ENCODE measurements around the gene SEMA3G. TPM values are rescaled to one million over a fixed set of nuclear protein-coding genes. Genes with fewer than 3 reads are reported as not detected.

Gene SEMA3G
- polyA plus RNA-seq, 1 donor (not counting 4 experiments of a cell fraction or from before 2014, with no cell fraction given): 0.07 TPM

DNA sequence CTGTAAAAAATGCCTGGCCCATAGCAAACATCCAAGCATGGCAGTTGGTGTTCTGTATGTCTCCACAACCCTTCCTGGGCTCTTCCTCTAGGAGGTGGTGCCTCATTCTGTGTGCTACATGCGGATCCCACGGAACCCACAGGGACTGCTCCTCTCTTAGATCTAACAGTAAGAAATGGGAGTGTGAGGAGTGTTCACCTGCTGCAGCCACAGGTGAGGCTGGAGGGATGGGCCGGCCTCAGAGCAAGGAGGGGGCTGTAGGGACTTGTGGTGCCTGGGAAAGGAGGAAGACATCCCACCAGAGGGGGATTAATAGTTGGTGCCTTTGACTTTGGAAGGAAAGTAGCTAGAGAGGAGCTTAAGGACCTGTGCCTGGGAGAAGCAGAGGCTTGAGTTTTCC is 22.2 kb downstream of the SEMA3G start:
- Histone ChIP-seq H3K9me3 (ENCODE audit: control insufficient read depth, low read depth, low read length) (no peaks in the 10 kb centered on the region), H3K9ac (ENCODE audit: control insufficient read depth, extremely low read depth, insufficient read depth, low read length) (no peak overlapping the region), H3K27me3 (ENCODE audit: control insufficient read depth, extremely low read depth, insufficient read depth, low read length) (no peaks in the 10 kb centered on the region), H3K4me2 (ENCODE audit: control insufficient read depth, extremely low read depth, insufficient read depth, low read depth, low read length) (no peak overlapping the region), H3K36me3 (ENCODE audit: control insufficient read depth in 2 of 2, extremely low read depth in 1 of 2, insufficient read depth in 2 of 2, low read length in 2 of 2) (peaks cover 1 to 4% of the 10 kb centered on the region in 2 experiments), H3K79me2 (ENCODE audit: control insufficient read depth, insufficient read depth, low read length) (no peaks in the 10 kb centered on the region), H2AFZ (ENCODE audit: control insufficient read depth, low read length) (no peak overlapping the region), H3K27ac (ENCODE audit: control insufficient read depth, insufficient read depth, low read length) (no peak overlapping the region), H3K4me1 (ENCODE audit: control insufficient read depth, extremely low read depth, insufficient read depth, low read length) (no peaks in the 10 kb centered on the region), H3K4me3 (ENCODE audit: control insufficient read depth in 2 of 3, extremely low read depth in 1 of 3, insufficient read depth in 2 of 3, low read depth in 1 of 3, low read length in 3 of 3) (no peak overlapping the region), H3K9me1 (ENCODE audit: control insufficient read depth, extremely low read depth, insufficient read depth, low read length) (no peaks in the 10 kb centered on the region), H4K20me1 (ENCODE audit: control insufficient read depth, extremely low read depth, insufficient read depth, low read length) (no peaks in the 10 kb centered on the region)
- dilution Hi-C loops (cut with MboI; ENCODE audit: extremely low pct_ligation_motif_present, low sequenced_read_pairs): no loop called here
- FAIRE-seq (no peak), DNase-seq (ENCODE audit: low read depth, low spot score) (no peak)
- TF ChIP-seq EZH2 (IDR thresholded peaks at IDR 0.05; ENCODE audit: low read length): no peak
- TF ChIP-seq, protein P1, sequence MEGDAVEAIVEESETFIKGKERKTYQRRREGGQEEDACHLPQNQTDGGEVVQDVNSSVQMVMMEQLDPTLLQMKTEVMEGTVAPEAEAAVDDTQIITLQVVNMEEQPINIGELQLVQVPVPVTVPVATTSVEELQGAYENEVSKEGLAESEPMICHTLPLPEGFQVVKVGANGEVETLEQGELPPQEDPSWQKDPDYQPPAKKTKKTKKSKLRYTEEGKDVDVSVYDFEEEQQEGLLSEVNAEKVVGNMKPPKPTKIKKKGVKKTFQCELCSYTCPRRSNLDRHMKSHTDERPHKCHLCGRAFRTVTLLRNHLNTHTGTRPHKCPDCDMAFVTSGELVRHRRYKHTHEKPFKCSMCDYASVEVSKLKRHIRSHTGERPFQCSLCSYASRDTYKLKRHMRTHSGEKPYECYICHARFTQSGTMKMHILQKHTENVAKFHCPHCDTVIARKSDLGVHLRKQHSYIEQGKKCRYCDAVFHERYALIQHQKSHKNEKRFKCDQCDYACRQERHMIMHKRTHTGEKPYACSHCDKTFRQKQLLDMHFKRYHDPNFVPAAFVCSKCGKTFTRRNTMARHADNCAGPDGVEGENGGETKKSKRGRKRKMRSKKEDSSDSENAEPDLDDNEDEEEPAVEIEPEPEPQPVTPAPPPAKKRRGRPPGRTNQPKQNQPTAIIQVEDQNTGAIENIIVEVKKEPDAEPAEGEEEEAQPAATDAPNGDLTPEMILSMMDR (optimal IDR thresholded peaks at IDR 0.05 in 1 of 3, IDR thresholded peaks at IDR 0.05 in 1 of 3, conservative IDR thresholded peaks at IDR 0.05 in 1 of 3; ENCODE audit: extremely low read depth in 1 of 3, insufficient read depth in 2 of 3, low read length in 3 of 3): no peak

DNA sequence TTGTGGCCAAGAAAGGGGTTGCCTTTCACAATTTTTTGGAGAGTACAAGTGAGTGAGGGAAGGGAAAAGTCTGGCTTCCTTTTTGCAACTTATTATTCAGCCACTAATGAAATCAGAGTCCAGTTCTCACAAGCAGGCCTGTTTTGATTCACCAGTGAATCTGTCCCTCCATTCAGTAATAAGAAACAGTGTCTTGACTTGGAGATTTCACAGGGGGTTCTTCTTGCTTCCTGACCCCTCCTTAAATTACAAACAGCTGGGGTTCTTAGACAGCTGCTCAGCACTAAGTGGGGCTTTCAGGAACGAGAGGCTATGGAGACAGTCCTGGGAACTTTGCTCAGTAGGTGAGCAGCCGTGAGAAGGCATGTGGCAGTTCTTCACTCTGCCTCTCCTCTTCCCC is 24.5 kb downstream of the SEMA3G start:
- no peak overlapping the region for H3K4me2 ChIP-seq (ENCODE audit: control insufficient read depth, extremely low read depth, insufficient read depth, low read depth, low read length)
- no peaks in the 10 kb centered on the region for H3K27me3 ChIP-seq (ENCODE audit: control insufficient read depth, extremely low read depth, insufficient read depth, low read length)
- H3K27ac ChIP-seq (ENCODE audit: control insufficient read depth, insufficient read depth, low read length): no peak overlapping the region
- H3K9ac ChIP-seq (ENCODE audit: control insufficient read depth, extremely low read depth, insufficient read depth, low read length): no peak overlapping the region
- no peaks in the 10 kb centered on the region for H3K9me3 ChIP-seq (ENCODE audit: control insufficient read depth, low read depth, low read length)
- DNase-seq (ENCODE audit: low read depth, low spot score) (no peak), FAIRE-seq (no peak)
- dilution Hi-C loops (cut with MboI; ENCODE audit: extremely low pct_ligation_motif_present, low sequenced_read_pairs): no loop called here
- no peak overlapping the region for H3K4me3 ChIP-seq (ENCODE audit: control insufficient read depth in 2 of 3, extremely low read depth in 1 of 3, insufficient read depth in 2 of 3, low read depth in 1 of 3, low read length in 3 of 3)
- no peak overlapping the region for H2AFZ ChIP-seq (ENCODE audit: control insufficient read depth, low read length)
- TF ChIP-seq EZH2 (IDR thresholded peaks at IDR 0.05; ENCODE audit: low read length): no peak
- TF ChIP-seq, protein P1 (optimal IDR thresholded peaks at IDR 0.05 in 1 of 3, IDR thresholded peaks at IDR 0.05 in 1 of 3, conservative IDR thresholded peaks at IDR 0.05 in 1 of 3; ENCODE audit: extremely low read depth in 1 of 3, insufficient read depth in 2 of 3, low read length in 3 of 3): no peak
- no peaks in the 10 kb centered on the region for H3K9me1 ChIP-seq (ENCODE audit: control insufficient read depth, extremely low read depth, insufficient read depth, low read length)
- H4K20me1 ChIP-seq (ENCODE audit: control insufficient read depth, extremely low read depth, insufficient read depth, low read length): no peaks in the 10 kb centered on the region
- no peaks in the 10 kb centered on the region for H3K4me1 ChIP-seq (ENCODE audit: control insufficient read depth, extremely low read depth, insufficient read depth, low read length)
- H3K36me3 ChIP-seq (ENCODE audit: control insufficient read depth in 2 of 2, extremely low read depth in 1 of 2, insufficient read depth in 2 of 2, low read length in 2 of 2): peaks cover 3 to 4% of the 10 kb centered on the region in 2 experiments
- no peaks in the 10 kb centered on the region for H3K79me2 ChIP-seq (ENCODE audit: control insufficient read depth, insufficient read depth, low read length)
